Measurements from ENCODE around the gene IL2. TPM values are rescaled to one million over a fixed set of nuclear protein-coding genes. Genes with fewer than 3 reads are reported as not detected.

IL2 gene
- total RNA-seq, 4 donors from 2014 or later, result not detected

- in situ Hi-C loops (cut with MboI; ENCODE audit: low pct_ligation_motif_present in 1 of 4, low pct_unique_long_range_greater_than_20kb in 1 of 4, low sequenced_read_pairs in 3 of 4), result no loop called here
- intact Hi-C loops (cut with DNase I; ENCODE audit: low total_unique reads), result no loop called here
- no peaks in the 10 kb centered on the region for H3K36me3 ChIP-seq
- H3K27ac ChIP-seq, result no peak overlapping the region
- 50 to 69% methylated on average over 3 to 4 of the region's 4 CpGs for WGBS, 2 donors (ENCODE audit: low coverage in 1 of 2)
- peaks cover 0 to 3% of the 10 kb centered on the region in 2 donors for H3K9me3 ChIP-seq
- no peaks in the 10 kb centered on the region for H3K4me1 ChIP-seq
- no peak overlapping the region for H3K4me3 ChIP-seq
- no peak for DNase-seq
- H3K27me3 ChIP-seq, result no peaks in the 10 kb centered on the region
- no peak for TF ChIP-seq POLR2A (IDR thresholded peaks at IDR 0.05)
- no peak for TF ChIP-seq POLR2AphosphoS5 (IDR thresholded peaks at IDR 0.05)
- no peak for TF ChIP-seq EP300 (IDR thresholded peaks at IDR 0.05; ENCODE audit: low read depth)
- TF ChIP-seq CTCF (IDR thresholded peaks at IDR 0.05), result no peak
Observed at GRCh38 chr4:122483481-122483880, 27.0 kb upstream of the IL2 start.

- H3K4me3 ChIP-seq, result no peak overlapping the region
- no peak for DNase-seq
- intact Hi-C loops (cut with DNase I; ENCODE audit: low total_unique reads), result no loop called here
- H3K4me1 ChIP-seq, result no peaks in the 10 kb centered on the region
- no peak overlapping the region for H3K27ac ChIP-seq
- no peak for TF ChIP-seq POLR2A (IDR thresholded peaks at IDR 0.05)
- TF ChIP-seq POLR2AphosphoS5 (IDR thresholded peaks at IDR 0.05), result no peak
- TF ChIP-seq CTCF (IDR thresholded peaks at IDR 0.05), result no peak
- TF ChIP-seq EP300 (IDR thresholded peaks at IDR 0.05; ENCODE audit: low read depth), result no peak
- no peaks in the 10 kb centered on the region for H3K36me3 ChIP-seq
- in situ Hi-C loops (cut with MboI; ENCODE audit: low pct_ligation_motif_present in 1 of 4, low pct_unique_long_range_greater_than_20kb in 1 of 4, low sequenced_read_pairs in 3 of 4), result no loop called here
- H3K27me3 ChIP-seq, result no peaks in the 10 kb centered on the region
- 64 to 73% methylated on average over 3 to 4 of the region's 4 CpGs for WGBS, 2 donors (ENCODE audit: low coverage in 1 of 2)
- no peaks in the 10 kb centered on the region for H3K9me3 ChIP-seq
Observed at GRCh38 chr4:122481766-122482405, 25.4 kb upstream of the IL2 start.

GRCh38 chr4:122480655-122481487, 24.3 kb upstream of the IL2 start:
- in situ Hi-C loops (cut with MboI; ENCODE audit: low pct_ligation_motif_present in 1 of 4, low pct_unique_long_range_greater_than_20kb in 1 of 4, low sequenced_read_pairs in 3 of 4), result no loop called here
- no peaks in the 10 kb centered on the region for H3K9me3 ChIP-seq
- intact Hi-C loops (cut with DNase I; ENCODE audit: low total_unique reads), result no loop called here
- DNase-seq, result no peak
- H3K27me3 ChIP-seq, result no peaks in the 10 kb centered on the region
- no peak overlapping the region for H3K27ac ChIP-seq
- no peaks in the 10 kb centered on the region for H3K4me1 ChIP-seq
- WGBS, 2 donors (ENCODE audit: low coverage in 1 of 2), result 89 to 93% methylated on average over 1 of the region's 1 CpG
- H3K36me3 ChIP-seq, result no peaks in the 10 kb centered on the region
- H3K4me3 ChIP-seq, result no peak overlapping the region
- TF ChIP-seq EP300 (IDR thresholded peaks at IDR 0.05; ENCODE audit: low read depth) (no peak), POLR2AphosphoS5 (IDR thresholded peaks at IDR 0.05) (no peak), POLR2A (IDR thresholded peaks at IDR 0.05) (no peak), CTCF (IDR thresholded peaks at IDR 0.05) (no peak)

DNA sequence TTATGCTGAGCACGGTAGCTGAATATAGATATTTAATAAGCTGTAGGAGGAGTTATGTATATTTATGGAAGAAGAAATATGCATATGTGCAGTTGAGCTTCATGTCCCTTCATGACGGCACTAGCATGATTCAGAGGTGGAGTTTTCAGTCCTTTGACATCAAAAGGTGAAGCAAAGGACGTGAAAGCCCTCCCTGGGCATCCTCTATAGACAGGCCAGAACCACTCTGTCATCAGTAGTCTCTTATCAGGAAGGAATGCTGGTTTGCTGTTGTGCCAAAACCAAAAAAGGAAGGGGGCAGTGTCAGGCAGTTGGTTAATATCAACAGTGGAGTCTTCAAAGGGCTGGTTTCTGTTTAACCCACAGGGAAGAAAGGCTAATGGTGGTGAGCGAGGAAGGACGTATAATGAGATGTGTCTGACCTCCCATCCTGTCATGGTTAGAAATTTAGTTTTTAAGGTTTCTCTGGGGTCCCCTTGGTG, 23.5 kb upstream of the IL2 start:
- 66 to 70% methylated on average over 4 to 5 of the region's 5 CpGs for WGBS, 2 donors (ENCODE audit: low coverage in 1 of 2)
- Histone ChIP-seq H3K4me3 (no peak overlapping the region), H3K27ac (no peak overlapping the region), H3K27me3 (no peaks in the 10 kb centered on the region), H3K4me1 (no peaks in the 10 kb centered on the region), H3K9me3 (no peaks in the 10 kb centered on the region), H3K36me3 (no peaks in the 10 kb centered on the region)
- in situ Hi-C loops (cut with MboI; ENCODE audit: low pct_ligation_motif_present in 1 of 4, low pct_unique_long_range_greater_than_20kb in 1 of 4, low sequenced_read_pairs in 3 of 4), result no loop called here
- intact Hi-C loops (cut with DNase I; ENCODE audit: low total_unique reads), result no loop called here
- TF ChIP-seq CTCF (IDR thresholded peaks at IDR 0.05), result no peak
- TF ChIP-seq EP300 (IDR thresholded peaks at IDR 0.05; ENCODE audit: low read depth), result no peak
- TF ChIP-seq POLR2A (IDR thresholded peaks at IDR 0.05), result no peak
- TF ChIP-seq POLR2AphosphoS5 (IDR thresholded peaks at IDR 0.05), result no peak
- no peak for DNase-seq
